Thyroid gland (tissue), 4 donors: ENCODE results near the gene MARCO.

Source experiments
- POLR2A ChIP-seq, 2 donors: fragments of 450-650 bp; IDR thresholded peaks; one replicate each; pipeline ENCODE4 v1.6.1; 2017; ENCODE audit warnings: antibody characterized with exemption in 2 of 2, mild to moderate bottlenecking in 2 of 2, moderate library complexity in 1 of 2
- TF ChIP-seq, protein P1 (sequence below), 6 experiments: fragments of 200-600 bp in 3 of 6; fragments of 450-650 bp in 3 of 6; sonication (generic) in 3 of 6; IDR thresholded peaks; one replicate each; pipeline ENCODE4 v1.5.1; 2016 to 2019; ENCODE audit warnings: antibody characterized with exemption in 6 of 6, mild to moderate bottlenecking in 2 of 6, inconsistent platforms in 1 of 6, moderate library complexity in 1 of 6

DNA sequence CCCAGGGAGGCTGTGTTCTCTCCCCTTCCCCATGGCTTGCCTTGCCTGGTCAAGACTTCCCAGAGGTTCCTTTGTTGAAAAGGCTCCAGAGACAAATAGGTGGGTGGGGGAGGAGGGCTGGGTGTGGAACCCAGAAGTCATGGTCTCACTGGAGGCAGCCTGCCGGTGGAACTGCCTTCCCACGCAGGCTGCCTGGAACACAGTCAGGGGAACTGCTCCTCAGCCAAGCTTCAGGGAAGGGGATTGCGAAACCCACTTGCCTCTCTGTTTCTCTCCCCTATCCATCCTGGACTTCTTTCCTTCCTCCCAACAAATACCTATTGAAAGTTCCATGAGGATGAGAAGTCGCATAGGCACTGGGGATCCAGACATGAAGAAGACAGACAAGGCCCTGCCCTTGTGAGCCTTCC lies 31.6 kb downstream of the MARCO start:
- TF ChIP-seq, protein P1, sequence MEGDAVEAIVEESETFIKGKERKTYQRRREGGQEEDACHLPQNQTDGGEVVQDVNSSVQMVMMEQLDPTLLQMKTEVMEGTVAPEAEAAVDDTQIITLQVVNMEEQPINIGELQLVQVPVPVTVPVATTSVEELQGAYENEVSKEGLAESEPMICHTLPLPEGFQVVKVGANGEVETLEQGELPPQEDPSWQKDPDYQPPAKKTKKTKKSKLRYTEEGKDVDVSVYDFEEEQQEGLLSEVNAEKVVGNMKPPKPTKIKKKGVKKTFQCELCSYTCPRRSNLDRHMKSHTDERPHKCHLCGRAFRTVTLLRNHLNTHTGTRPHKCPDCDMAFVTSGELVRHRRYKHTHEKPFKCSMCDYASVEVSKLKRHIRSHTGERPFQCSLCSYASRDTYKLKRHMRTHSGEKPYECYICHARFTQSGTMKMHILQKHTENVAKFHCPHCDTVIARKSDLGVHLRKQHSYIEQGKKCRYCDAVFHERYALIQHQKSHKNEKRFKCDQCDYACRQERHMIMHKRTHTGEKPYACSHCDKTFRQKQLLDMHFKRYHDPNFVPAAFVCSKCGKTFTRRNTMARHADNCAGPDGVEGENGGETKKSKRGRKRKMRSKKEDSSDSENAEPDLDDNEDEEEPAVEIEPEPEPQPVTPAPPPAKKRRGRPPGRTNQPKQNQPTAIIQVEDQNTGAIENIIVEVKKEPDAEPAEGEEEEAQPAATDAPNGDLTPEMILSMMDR (IDR thresholded peaks at IDR 0.05) = no peak
- no peak for TF ChIP-seq POLR2A (IDR thresholded peaks at IDR 0.05)
